ACC112 (cell line): ENCODE results near the gene RAB3D.

ENCODE experiments used
- H2AFZ ChIP-seq: fragments of 200-600 bp; sonication (generic); one replicate; pipeline ENCODE4 v1.6.0; 2017; ENCODE audit warnings: antibody characterized with exemption, low read length; ENCODE audit not compliant: unreplicated experiment
- H3K27ac ChIP-seq: fragments of 200-600 bp; sonication (generic); 2 replicates; pipeline ENCODE4 v1.5.1; 2014; ENCODE audit warnings: low read depth, mild to moderate bottlenecking, antibody characterized with exemption, low read length, moderate library complexity
- H3K27me3 ChIP-seq: fragments of 200-600 bp; sonication (generic); 2 replicates; pipeline ENCODE4 v1.6.1; 2014; ENCODE audit warnings: mild to moderate bottlenecking, antibody characterized with exemption, low read length, moderate library complexity, mixed read lengths; ENCODE audit not compliant: insufficient read depth
- H3K36me3 ChIP-seq: fragments of 200-600 bp; sonication (generic); 2 replicates; pipeline ENCODE4 v1.6.1; 2016; ENCODE audit warnings: mild to moderate bottlenecking, antibody characterized with exemption, low read length, moderate library complexity, mixed read lengths; ENCODE audit not compliant: insufficient read depth
- H3K4me1 ChIP-seq: fragments of 200-600 bp; sonication (generic); one replicate; pipeline ENCODE4 v1.6.1; 2016; ENCODE audit warnings: low read length, mixed read lengths; ENCODE audit not compliant: insufficient read depth, unreplicated experiment, control insufficient read depth
- H3K4me3 ChIP-seq: fragments of 200-600 bp; sonication (generic); 2 replicates; pipeline ENCODE4 v1.5.1; 2014; ENCODE audit warnings: mild to moderate bottlenecking, low read depth, low read length
- H3K79me2 ChIP-seq: fragments of 200-600 bp; sonication (generic); one replicate; pipeline ENCODE4 v1.6.0; 2016; ENCODE audit warnings: low read length; ENCODE audit not compliant: control insufficient read depth, unreplicated experiment, insufficient read depth

The RAB3D gene

DNA sequence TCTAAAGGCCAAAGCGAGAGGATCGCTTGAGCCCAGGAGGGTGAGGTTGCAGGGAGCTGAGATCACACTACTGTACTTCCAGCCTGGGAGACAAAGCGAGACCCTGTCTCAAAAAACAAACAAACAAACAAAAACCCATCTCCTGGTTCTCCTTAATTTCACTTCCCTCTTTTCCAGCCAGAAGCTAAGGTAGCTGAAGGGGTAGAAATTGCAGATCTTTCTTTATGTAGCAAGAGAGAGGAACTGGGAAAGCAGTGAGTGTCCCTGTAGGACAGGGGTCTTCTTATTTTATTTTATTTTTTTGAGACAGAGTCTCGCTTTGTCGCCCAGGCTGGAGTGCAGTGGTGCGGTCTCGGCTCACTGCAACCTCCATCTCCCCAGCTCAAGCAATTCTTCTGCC, 48.0 kb downstream of the RAB3D start:
- Histone ChIP-seq H3K27me3 (no peaks in the 10 kb centered on the region), H3K79me2 (no peaks in the 10 kb centered on the region), H3K36me3 (no peaks in the 10 kb centered on the region), H3K4me1 (peaks cover 10% of the 10 kb centered on the region), H3K4me3 (no peak overlapping the region), H2AFZ (no peak overlapping the region), H3K27ac (no peak overlapping the region)

DNA sequence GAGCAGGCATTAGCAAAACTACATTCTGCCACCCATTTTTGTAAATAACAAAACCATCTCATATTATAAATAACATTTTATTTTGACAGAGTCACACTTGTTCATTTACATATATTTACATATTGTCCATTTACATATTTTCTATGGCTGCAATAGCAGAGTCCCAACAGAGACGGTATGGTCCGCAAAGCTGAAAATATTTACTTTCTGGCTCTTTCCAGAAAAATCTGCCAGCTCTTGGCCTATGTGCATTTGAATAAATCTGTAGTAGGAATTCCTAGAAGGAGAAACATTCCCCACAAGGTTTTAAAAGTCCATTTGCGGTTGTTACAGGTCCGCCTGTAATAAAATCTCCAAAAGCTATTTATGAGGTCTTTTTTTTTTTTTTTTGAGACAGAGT, 49.2 kb downstream of the RAB3D start:
- no peaks in the 10 kb centered on the region for H3K36me3 ChIP-seq
- no peak overlapping the region for H3K4me3 ChIP-seq
- peaks cover 6% of the 10 kb centered on the region for H3K4me1 ChIP-seq
- H2AFZ ChIP-seq, result no peak overlapping the region
- H3K79me2 ChIP-seq, result no peaks in the 10 kb centered on the region
- no peaks in the 10 kb centered on the region for H3K27me3 ChIP-seq
- no peak overlapping the region for H3K27ac ChIP-seq

DNA sequence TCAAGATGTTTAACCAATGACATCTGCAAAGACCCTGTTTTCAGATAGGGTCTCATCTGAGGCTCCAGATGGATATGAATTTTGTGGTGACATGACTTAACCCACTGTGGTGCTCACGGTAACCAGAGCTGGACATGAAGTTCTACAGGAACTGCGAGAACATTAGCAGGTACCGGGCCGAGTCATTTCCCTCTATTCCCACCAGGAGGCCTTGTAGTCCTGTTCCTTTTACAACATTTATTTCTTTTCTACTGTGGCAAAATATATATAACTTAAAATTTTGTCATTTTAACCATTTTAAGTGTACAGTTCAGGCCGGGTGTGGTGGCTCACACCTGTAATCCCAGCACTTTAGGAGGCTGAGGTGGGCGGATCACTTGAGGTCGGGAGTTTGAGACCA, 51.1 kb downstream of the RAB3D start:
- H3K27me3 ChIP-seq, result no peaks in the 10 kb centered on the region
- H3K79me2 ChIP-seq, result no peaks in the 10 kb centered on the region
- H3K27ac ChIP-seq, result no peak overlapping the region
- H3K4me3 ChIP-seq, result no peak overlapping the region
- no peak overlapping the region for H2AFZ ChIP-seq
- peaks cover 3% of the 10 kb centered on the region for H3K4me1 ChIP-seq
- H3K36me3 ChIP-seq, result no peaks in the 10 kb centered on the region

DNA sequence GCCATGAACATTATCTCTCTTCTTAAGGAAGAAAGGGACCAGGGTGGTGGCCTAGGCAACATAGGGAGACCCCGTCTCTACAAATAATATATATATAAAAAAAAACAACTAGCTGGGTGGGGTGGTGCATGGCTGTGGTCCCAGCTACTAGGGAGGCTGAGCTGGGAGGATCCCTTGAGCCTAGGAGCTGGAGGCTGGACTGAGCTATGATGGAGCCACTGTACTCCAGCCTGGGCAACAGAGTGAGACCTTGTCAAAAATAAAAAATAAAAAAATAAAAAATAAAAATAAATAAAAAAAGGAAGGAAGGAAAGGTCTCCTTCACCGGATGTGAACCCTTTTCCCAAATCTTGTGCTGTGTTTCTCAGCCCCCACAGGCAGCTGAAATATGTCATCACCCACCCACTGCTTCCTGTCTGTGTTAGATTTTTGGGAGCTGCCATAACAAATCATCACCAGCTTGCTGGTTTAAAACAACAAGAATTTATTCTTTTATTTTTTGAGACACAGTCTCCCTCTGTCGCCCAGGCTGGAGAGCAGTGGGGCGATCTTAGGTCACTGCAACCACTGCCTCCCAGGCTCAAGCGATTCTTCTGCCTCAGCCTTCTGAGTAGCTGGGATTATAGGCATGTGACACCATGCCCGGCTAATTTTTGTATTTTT, 53.0 kb downstream of the RAB3D start:
- Histone ChIP-seq H3K4me1 (peaks cover 3% of the 10 kb centered on the region), H2AFZ (no peak overlapping the region), H3K27me3 (no peaks in the 10 kb centered on the region), H3K27ac (no peak overlapping the region), H3K4me3 (no peak overlapping the region), H3K79me2 (no peaks in the 10 kb centered on the region), H3K36me3 (no peaks in the 10 kb centered on the region)

DNA sequence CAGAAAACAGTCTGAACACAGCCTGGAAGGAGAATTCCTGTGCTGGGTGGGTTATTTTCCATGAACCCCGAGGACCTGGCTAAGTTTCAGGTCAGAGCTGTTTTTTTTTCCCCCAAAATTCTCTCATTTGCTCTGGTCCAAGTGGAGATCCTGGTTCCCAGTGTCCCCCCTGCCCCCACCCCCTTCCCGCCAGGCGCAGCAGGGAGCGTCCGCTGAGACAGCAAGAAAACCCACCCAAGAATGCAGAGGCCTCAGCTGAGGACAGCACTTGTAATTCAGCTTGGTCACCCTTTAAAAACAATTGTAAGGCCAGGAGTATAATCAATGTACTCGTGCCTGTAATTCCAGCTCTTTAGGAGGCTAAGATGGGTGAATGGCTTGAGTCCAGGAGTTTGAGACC, 54.9 kb downstream of the RAB3D start:
- Histone ChIP-seq H3K4me3 (no peak overlapping the region), H3K27me3 (no peaks in the 10 kb centered on the region), H3K79me2 (no peaks in the 10 kb centered on the region), H3K36me3 (no peaks in the 10 kb centered on the region), H2AFZ (no peak overlapping the region), H3K4me1 (peaks cover 3% of the 10 kb centered on the region), H3K27ac (no peak overlapping the region)

DNA sequence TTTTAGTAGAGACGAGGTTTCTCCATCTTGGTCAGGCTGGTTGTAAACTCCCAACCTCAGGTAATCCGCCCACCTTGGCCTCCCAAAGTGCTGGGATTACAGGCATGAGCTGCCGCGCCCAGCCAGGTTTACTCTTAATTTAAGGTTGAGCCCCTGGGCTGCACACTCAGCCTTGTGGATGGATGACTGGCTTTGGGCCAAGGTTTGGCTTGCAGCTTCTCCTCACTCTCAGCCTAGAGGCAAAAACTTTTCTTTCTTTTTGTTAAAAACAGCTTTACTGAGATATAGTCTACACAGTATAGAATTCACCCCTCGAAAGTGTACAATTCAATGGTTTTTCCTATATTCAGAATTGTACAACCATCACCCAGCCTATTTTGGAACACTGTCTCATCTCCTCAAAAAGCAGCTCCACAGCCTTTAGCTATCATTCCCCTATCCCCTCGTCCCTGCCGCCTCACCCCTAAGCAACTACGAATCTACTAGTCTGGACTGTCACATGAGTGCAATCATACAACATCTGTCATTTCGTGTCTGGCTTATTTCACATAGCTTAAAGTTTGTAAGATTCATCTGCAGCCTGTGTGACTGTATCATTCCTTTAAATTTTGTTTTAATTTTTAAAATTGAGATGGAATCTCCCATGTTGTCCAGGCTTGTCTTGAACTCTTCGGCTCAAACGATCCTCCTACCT, 58.0 kb downstream of the RAB3D start:
- H3K27me3 ChIP-seq, result no peaks in the 10 kb centered on the region

DNA sequence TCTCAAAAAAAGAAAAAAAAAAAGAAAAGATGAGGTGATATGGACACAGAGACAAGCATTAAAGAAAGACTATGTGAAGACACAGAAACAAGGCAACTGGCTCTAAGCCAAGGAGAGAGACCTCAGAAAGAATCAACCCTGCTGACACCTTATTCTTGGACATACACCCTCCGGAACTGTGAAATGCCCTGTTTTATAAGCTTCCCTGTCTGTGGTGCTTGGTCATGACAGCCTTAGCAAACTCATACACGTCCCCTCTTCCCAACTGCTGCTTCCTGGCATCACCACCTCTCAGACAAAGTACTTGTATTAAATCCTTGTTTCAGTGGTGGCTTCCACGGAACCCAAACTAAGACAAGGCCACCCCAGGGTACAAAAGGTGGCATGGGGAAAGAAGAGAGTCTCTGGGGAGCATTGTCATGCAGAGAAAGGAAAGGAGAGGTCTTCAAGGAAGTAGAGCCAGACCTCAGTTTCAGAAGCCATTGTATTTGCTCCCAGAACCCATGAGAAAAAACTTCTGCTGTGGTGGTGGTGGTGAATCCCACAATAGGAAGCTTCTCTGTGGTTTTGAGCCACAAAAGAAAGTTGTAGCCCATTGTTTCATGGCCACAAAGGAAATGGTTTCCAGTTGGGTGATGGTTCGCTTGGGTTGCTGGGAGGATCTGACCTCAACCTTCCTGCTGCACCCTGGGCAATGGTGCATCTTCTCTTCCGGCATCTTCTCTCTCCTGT, 59.8 kb downstream of the RAB3D start:
- H3K79me2 ChIP-seq, result no peaks in the 10 kb centered on the region
- H3K4me3 ChIP-seq, result no peak overlapping the region
- H3K27me3 ChIP-seq, result no peaks in the 10 kb centered on the region
- no peaks in the 10 kb centered on the region for H3K4me1 ChIP-seq
- H3K36me3 ChIP-seq, result no peaks in the 10 kb centered on the region
- H3K27ac ChIP-seq, result no peak overlapping the region
- no peak overlapping the region for H2AFZ ChIP-seq

More for the DNA sequence above, 58.0 kb downstream of the RAB3D start:
- Histone ChIP-seq H2AFZ (no peak overlapping the region), H3K4me3 (no peak overlapping the region), H3K27ac (no peak overlapping the region), H3K36me3 (no peaks in the 10 kb centered on the region), H3K4me1 (peaks cover under 1% of the 10 kb centered on the region), H3K79me2 (no peaks in the 10 kb centered on the region)

DNA sequence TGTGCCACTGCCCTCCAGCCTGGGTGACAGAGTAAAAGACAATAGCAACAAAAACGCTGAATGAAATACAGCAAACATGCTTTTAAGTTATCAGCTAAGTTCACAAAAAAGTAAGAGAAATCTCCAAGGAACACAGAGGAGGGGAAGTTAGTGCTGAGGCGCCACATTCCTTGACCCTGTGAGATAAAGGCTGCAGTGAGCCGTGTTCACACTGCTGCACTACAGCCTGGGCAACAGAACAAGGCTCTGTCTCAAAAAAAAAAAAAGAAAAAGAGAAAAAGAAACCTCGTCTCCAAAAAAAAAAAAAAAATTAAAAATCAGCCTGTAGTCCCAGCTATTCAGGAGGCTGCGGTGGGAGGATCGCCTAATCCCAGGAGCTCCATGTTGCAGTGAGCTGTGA, 60.8 kb downstream of the RAB3D start:
- Histone ChIP-seq H3K27me3 (no peaks in the 10 kb centered on the region), H3K4me3 (no peak overlapping the region), H3K27ac (no peak overlapping the region), H3K79me2 (no peaks in the 10 kb centered on the region), H3K4me1 (no peaks in the 10 kb centered on the region), H3K36me3 (no peaks in the 10 kb centered on the region), H2AFZ (no peak overlapping the region)

DNA sequence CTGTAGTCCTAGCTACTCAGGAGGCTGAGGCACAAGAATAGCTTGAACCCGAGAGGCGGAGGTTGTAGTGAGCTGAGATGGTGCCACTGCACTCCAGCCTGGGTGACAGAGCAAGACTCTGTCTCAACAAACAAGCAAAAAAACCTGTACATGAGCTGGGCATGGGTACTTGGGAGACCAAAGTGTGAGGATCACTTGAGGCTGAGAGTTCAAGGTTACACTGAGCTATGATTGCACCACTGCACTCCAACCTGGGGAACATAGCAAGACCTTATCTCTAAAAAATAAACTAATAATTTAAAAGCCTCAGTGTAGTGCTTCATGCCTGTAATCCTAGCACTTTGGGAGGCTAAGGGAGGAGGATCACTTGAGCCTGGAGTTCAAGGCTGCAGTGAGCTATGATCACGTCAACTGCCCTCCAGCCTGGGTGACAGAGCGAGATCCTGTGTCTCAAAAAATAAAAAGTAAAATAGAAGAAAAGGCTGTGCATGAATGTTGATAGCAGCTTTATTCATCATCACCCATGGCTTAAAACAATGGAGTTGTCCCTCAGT, 64.8 kb downstream of the RAB3D start:
- Histone ChIP-seq H3K4me1 (no peaks in the 10 kb centered on the region), H3K4me3 (no peak overlapping the region)

DNA sequence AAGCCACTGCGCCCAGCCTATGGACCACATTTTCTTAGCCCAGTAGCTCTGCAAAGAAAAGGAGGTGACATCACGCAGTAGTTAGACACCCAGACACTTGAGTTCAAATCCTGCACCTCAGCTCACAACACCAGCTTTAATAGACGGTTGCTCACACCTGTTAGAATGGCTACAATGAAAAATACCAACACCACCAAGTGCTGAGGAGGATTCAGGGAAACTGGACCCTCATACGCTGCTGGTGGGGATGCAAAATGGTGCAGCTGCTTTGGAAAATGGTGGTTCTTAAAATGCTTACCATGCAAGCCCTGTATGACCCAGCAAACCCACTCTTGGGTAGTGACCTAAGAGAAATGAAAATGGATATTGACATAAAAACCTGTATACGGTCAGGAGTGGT, 65.5 kb downstream of the RAB3D start:
- no peaks in the 10 kb centered on the region for H3K27me3 ChIP-seq

More for the DNA sequence above, 64.8 kb downstream of the RAB3D start:
- Histone ChIP-seq H3K27ac (no peak overlapping the region), H3K27me3 (no peaks in the 10 kb centered on the region), H3K79me2 (no peaks in the 10 kb centered on the region), H3K36me3 (no peaks in the 10 kb centered on the region), H2AFZ (no peak overlapping the region)

More for the DNA sequence above, 65.5 kb downstream of the RAB3D start:
- Histone ChIP-seq H3K4me3 (no peak overlapping the region), H3K79me2 (no peaks in the 10 kb centered on the region), H3K36me3 (no peaks in the 10 kb centered on the region), H2AFZ (no peak overlapping the region), H3K27ac (no peak overlapping the region), H3K4me1 (no peaks in the 10 kb centered on the region)
